Neutrophil (primary cell): Measurements from ENCODE around the gene POLE4.

Experiments used
- H3K27ac ChIP-seq: fragments of 200-600 bp; sonication (generic); 2 replicates; pipeline ENCODE4 v1.5.1; 2016; ENCODE audit warnings: mild to moderate bottlenecking, moderate library complexity
- H3K27me3 ChIP-seq: fragments of 200-600 bp; sonication (generic); 2 replicates; pipeline ENCODE4 v1.6.0; 2016; ENCODE audit warnings: mild to moderate bottlenecking
- H3K36me3 ChIP-seq: fragments of 200-600 bp; sonication (generic); 2 replicates; pipeline ENCODE4 v1.5.1; 2017
- H3K4me1 ChIP-seq, 2 experiments: fragments of 200-600 bp in 1 of 2; sonication (generic) in 1 of 2; 1 replicate in 1 of 2; 2 replicates in 1 of 2; pipeline versions ENCODE4 v1.5.1 to v1.6.1; 2013 to 2016; ENCODE audit warnings: low read depth in 1 of 2, low read length in 1 of 2, mild to moderate bottlenecking in 1 of 2, moderate library complexity in 1 of 2; ENCODE audit not compliant: control insufficient read depth in 1 of 2, insufficient read depth in 1 of 2
- H3K4me3 ChIP-seq, 2 experiments: fragments of 200-600 bp in 1 of 2; sonication (generic) in 1 of 2; 1 replicate in 1 of 2; 2 replicates in 1 of 2; pipeline ENCODE4 v1.5.1; 2013 to 2016; ENCODE audit warnings: low read depth in 1 of 2, low read length in 1 of 2, mild to moderate bottlenecking in 1 of 2, moderate library complexity in 1 of 2
- H3K9me3 ChIP-seq: fragments of 200-600 bp; sonication (generic); 2 replicates; pipeline ENCODE4 v1.5.1; 2016
- TF ChIP-seq, protein P1 (sequence below): fragments of 200-600 bp; sonication (generic); IDR thresholded peaks from 2 replicates; pipeline ENCODE4 v1.5.1; 2016; ENCODE audit warnings: antibody characterized with exemption

POLE4 gene

DNA sequence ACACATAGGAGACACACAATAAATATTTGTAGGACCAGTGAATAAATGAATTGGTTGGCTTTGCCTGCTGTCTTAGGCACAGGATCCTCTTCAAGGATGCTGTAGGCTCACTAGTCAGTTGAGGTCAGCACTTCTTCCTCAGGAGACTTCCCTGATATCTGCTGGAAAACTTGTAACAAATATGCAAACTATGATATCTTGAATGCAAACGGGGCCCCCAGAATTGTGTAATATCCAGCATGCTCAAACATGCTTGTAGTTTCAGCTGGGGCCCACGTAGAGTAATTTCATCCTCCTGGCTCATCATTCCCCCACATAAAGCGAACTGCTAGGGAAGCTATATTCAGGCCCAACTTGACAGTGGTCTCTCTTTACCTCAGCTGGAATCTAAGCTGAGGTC is 43.6 kb downstream of the POLE4 start:
- Histone ChIP-seq H3K27me3 (no peaks in the 10 kb centered on the region), H3K4me1 (no peaks in the 10 kb centered on the region), H3K4me3 (no peak overlapping the region), H3K9me3 (no peaks in the 10 kb centered on the region), H3K36me3 (no peaks in the 10 kb centered on the region), H3K27ac (no peak overlapping the region)
- TF ChIP-seq, protein P1, sequence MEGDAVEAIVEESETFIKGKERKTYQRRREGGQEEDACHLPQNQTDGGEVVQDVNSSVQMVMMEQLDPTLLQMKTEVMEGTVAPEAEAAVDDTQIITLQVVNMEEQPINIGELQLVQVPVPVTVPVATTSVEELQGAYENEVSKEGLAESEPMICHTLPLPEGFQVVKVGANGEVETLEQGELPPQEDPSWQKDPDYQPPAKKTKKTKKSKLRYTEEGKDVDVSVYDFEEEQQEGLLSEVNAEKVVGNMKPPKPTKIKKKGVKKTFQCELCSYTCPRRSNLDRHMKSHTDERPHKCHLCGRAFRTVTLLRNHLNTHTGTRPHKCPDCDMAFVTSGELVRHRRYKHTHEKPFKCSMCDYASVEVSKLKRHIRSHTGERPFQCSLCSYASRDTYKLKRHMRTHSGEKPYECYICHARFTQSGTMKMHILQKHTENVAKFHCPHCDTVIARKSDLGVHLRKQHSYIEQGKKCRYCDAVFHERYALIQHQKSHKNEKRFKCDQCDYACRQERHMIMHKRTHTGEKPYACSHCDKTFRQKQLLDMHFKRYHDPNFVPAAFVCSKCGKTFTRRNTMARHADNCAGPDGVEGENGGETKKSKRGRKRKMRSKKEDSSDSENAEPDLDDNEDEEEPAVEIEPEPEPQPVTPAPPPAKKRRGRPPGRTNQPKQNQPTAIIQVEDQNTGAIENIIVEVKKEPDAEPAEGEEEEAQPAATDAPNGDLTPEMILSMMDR: no peak

DNA sequence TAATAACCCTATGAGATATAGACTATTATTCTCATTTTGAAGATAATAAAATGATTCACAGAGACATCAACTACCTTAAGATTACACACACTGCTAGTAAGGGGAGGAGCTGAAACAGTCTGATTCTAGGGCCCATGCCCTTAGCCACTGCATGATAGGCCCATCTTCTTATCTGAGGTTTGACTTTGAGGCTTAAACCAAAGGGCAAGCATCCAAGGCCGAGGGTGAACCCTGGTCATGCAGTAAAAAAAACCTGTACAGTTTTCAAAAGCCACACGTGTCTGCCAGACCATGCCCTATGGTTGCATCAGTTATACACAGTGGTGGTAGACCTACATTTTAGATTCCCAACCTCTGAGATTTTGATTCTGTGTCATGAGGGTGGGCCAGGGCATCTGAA is 44.8 kb downstream of the POLE4 start:
- Histone ChIP-seq H3K9me3 (no peaks in the 10 kb centered on the region), H3K27me3 (no peaks in the 10 kb centered on the region), H3K4me3 (no peak overlapping the region), H3K36me3 (no peaks in the 10 kb centered on the region), H3K4me1 (no peaks in the 10 kb centered on the region), H3K27ac (no peak overlapping the region)
- TF ChIP-seq, protein P1: no peak

DNA sequence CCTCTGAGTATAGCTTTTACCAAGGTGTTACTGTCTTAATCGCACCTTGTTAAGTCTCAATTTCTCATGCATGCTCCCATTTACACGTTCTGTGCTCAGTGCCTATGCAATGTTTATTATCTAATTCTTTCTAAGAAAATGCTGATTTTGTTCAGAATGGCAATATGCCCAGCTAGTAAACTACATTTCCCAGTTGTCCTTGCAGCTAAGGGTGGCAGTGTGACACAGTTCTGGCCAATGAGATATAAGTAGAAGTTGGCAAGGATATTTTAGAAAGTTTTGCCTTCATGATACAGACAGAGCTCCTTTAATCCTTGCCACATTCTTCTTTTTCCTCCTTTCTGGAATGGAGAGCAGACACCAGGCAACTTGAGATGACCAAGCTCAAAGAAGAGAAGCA is 45.3 kb downstream of the POLE4 start:
- no peaks in the 10 kb centered on the region for H3K4me1 ChIP-seq
- TF ChIP-seq, protein P1: no peak
- no peaks in the 10 kb centered on the region for H3K27me3 ChIP-seq
- no peaks in the 10 kb centered on the region for H3K36me3 ChIP-seq
- no peaks in the 10 kb centered on the region for H3K9me3 ChIP-seq
- no peak overlapping the region for H3K4me3 ChIP-seq
- no peak overlapping the region for H3K27ac ChIP-seq

- TF ChIP-seq, protein P1: no peak
- H3K4me3 ChIP-seq: no peak overlapping the region
- no peak overlapping the region for H3K27ac ChIP-seq
- no peaks in the 10 kb centered on the region for H3K36me3 ChIP-seq
- no peaks in the 10 kb centered on the region for H3K27me3 ChIP-seq
- H3K9me3 ChIP-seq: no peaks in the 10 kb centered on the region
- H3K4me1 ChIP-seq: no peaks in the 10 kb centered on the region
These were observed 47.6 kb downstream of the POLE4 start for GRCh38 chr2:75006041-75006440.

DNA sequence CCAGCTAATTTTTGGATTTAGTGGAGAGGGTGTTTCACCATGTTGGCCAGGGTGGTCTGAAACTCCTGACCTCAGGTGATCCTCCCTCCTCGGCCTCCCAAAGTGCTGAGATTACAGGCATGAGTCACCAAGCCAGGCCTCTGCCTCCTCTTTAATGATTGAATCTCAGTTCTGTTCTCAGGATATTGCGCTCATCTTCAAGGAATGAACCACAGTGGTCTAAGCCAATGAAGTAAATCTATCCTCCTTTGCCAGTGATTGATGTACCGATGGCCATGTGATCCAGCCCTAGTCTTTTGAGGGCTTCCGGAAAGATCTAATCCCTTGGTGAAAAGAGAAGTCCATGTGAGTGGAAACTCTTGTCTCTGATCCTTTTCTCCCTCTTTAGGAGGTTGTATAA is 48.6 kb downstream of the POLE4 start:
- no peak overlapping the region for H3K27ac ChIP-seq
- H3K9me3 ChIP-seq: no peaks in the 10 kb centered on the region
- H3K36me3 ChIP-seq: no peaks in the 10 kb centered on the region
- TF ChIP-seq, protein P1: no peak
- no peaks in the 10 kb centered on the region for H3K27me3 ChIP-seq
- H3K4me3 ChIP-seq: no peak overlapping the region
- H3K4me1 ChIP-seq: no peaks in the 10 kb centered on the region

GRCh38 chr2:75007819-75008218 is 49.4 kb downstream of the POLE4 start:
- no peak overlapping the region for H3K27ac ChIP-seq
- H3K4me1 ChIP-seq: no peaks in the 10 kb centered on the region
- H3K27me3 ChIP-seq: no peaks in the 10 kb centered on the region
- no peaks in the 10 kb centered on the region for H3K36me3 ChIP-seq
- H3K9me3 ChIP-seq: no peaks in the 10 kb centered on the region
- no peak overlapping the region for H3K4me3 ChIP-seq
- TF ChIP-seq, protein P1: no peak
